NCI-H2227 (cell line): ENCODE data around the gene HLA-E.
A peak's percentile ranks its signal among the peaks of the same experiment; 100 is the strongest.
"Not testable (repeated sequence)": the region's sequence is repeated elsewhere in the genome, so short reads cannot be mapped to it uniquely, and the experiment has no call there.

Experiments
- DNase-seq: peaks from one replicate; lab custom pipeline; 2025; ENCODE audit not compliant: unreplicated experiment; lab: John Stamatoyannopoulos, UW

HLA-E gene

GRCh38 chr6:30507849-30508827 lies 18.8 kb downstream of the HLA-E start:
- no peak for DNase-seq

- DNase-seq, result no peak
Measured at GRCh38 chr6:30508890-30509736, 19.8 kb downstream of the HLA-E start.

- DNase-seq, result no peak
Measured at GRCh38 chr6:30510419-30511168, 21.3 kb downstream of the HLA-E start.

GRCh38 chr6:30511169-30511546 lies 21.8 kb downstream of the HLA-E start:
- DNase-seq, result no peak

- DNase-seq, result no peak
Measured at GRCh38 chr6:30513451-30513850, 24.1 kb downstream of the HLA-E start.

- DNase-seq, result no peak
Measured at GRCh38 chr6:30515106-30515505, 25.8 kb downstream of the HLA-E start.

GRCh38 chr6:30515944-30516753 lies 26.8 kb downstream of the HLA-E start:
- DNase-seq, result peak; percentile 87

GRCh38 chr6:30516754-30517076 lies 27.4 kb downstream of the HLA-E start:
- DNase-seq, result not testable (repeated sequence)

- DNase-seq, result not testable (repeated sequence)
Measured at GRCh38 chr6:30517767-30518504, 28.6 kb downstream of the HLA-E start.

- DNase-seq, result not testable (repeated sequence)
Measured at GRCh38 chr6:30518505-30519145, 29.3 kb downstream of the HLA-E start.

- no peak for DNase-seq
Measured at GRCh38 chr6:30520522-30520921, 31.2 kb downstream of the HLA-E start.

- not testable (repeated sequence) for DNase-seq
Measured at GRCh38 chr6:30521082-30521481, 31.8 kb downstream of the HLA-E start.

GRCh38 chr6:30521952-30522351 lies 32.6 kb downstream of the HLA-E start:
- DNase-seq, result not testable (repeated sequence)

- not testable (repeated sequence) for DNase-seq
Measured at GRCh38 chr6:30526444-30526843, 37.1 kb downstream of the HLA-E start.

GRCh38 chr6:30529349-30529875 lies 40.1 kb downstream of the HLA-E start:
- DNase-seq, result not testable (repeated sequence)

- no peak for DNase-seq
Measured at GRCh38 chr6:30530014-30530413, 40.7 kb downstream of the HLA-E start.

GRCh38 chr6:30533460-30534294 lies 44.4 kb downstream of the HLA-E start:
- DNase-seq, result no peak

- no peak for DNase-seq
Measured at GRCh38 chr6:30537931-30538330, 48.6 kb downstream of the HLA-E start.
